Thoracic aorta endothelial cell (primary cell): Measurements from ENCODE around the gene CITED1. TPM values are rescaled to one million over a fixed set of nuclear protein-coding genes. Genes with fewer than 3 reads are reported as not detected.

Experiments used
- small RNA-seq: library from RNA; depleted of rRNA; stranded (forward); fragments of <200 nt; gene quantifications from one replicate; pipeline ENCODE3, GENCODE V24; 2012
- total RNA-seq: library from RNA; depleted of rRNA; stranded (reverse); fragments of >200 nt; gene quantifications from 2 replicates; pipeline ENCODE4 v1.2.3, GENCODE V29; 2012

The CITED1 gene, protein sequence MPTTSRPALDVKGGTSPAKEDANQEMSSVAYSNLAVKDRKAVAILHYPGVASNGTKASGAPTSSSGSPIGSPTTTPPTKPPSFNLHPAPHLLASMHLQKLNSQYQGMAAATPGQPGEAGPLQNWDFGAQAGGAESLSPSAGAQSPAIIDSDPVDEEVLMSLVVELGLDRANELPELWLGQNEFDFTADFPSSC
- not detected in 2 replicates for total RNA-seq

DNA sequence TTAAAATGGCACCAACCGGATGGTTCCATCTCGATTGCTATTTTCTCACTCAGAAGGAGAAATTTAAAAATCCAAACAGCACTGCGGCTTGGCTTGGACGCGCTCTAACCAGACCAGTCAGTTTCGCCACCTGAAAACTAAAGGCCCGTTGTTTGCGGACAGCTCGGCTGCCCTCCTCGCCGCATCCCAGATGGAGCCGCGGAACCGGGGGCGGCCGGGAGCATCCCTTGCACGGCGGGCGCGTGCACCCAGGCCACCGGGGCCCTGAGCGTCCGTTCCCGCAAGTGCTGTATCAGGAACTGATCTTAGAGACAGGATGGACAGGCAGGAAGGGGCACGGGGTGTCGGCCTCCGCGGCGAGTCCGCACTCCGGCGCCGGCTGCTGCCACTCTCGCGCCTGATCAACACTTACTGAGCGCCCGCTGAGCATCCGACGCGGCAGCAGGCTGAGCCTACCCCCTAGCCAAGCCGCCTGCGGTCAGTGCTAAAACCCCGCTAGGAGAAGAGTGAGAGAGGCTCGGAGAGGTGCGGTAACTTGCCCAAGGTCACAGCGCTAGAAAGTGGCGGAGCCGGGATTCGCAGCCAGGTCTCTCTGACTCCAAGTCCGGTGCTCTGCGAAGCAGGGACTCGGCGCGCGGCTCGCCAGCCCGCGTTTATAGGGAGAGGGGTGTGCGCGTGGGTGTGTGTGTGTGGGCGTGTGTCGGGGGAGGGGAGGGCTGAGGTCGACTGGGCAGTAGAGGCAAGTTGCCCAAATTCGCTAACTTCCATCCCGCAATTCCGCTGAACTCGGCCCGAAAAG is at the start of gene CITED1:
TSS of gene CITED1 (minus strand) at position 629 of the 799 bp plus-strand sequence. CDS start 3,045 bp downstream, outside the sequence.

Small RNA genes lying within 50 kb of the gene (small RNA-seq; reads per million reads assigned to genes)
- gene RF00019: not detected

Other genes starting within 250 kb of the CITED1 start
- gene RTL5, start 174.0 kb downstream of the CITED1 start, total RNA-seq: 0.14 and 0.40 TPM in 2 replicates
- 8.3 and 13.3 TPM in 2 replicates for gene PIN4, start 124.2 kb downstream of the CITED1 start, total RNA-seq
- gene ERCC6L, start 66.9 kb downstream of the CITED1 start, total RNA-seq: 10.9 and 16.9 TPM in 2 replicates
- 703 and 863 TPM in 2 replicates for gene RPS4X, start 28.7 kb downstream of the CITED1 start, total RNA-seq